Activated T-cell treated with anti-CD3 and anti-CD28 coated beads for 1 hour (primary cell): ENCODE measurements around the gene CUBN.
"Not testable (repeated sequence)": the region's sequence is repeated elsewhere in the genome, so short reads cannot be mapped to it uniquely, and the experiment has no call there.

ENCODE experiments used
- DNase-seq: peaks from one replicate; pipeline ENCODE4 v3.0.0-alpha.2; 2020; ENCODE audit warnings: low read depth

Gene CUBN

DNA sequence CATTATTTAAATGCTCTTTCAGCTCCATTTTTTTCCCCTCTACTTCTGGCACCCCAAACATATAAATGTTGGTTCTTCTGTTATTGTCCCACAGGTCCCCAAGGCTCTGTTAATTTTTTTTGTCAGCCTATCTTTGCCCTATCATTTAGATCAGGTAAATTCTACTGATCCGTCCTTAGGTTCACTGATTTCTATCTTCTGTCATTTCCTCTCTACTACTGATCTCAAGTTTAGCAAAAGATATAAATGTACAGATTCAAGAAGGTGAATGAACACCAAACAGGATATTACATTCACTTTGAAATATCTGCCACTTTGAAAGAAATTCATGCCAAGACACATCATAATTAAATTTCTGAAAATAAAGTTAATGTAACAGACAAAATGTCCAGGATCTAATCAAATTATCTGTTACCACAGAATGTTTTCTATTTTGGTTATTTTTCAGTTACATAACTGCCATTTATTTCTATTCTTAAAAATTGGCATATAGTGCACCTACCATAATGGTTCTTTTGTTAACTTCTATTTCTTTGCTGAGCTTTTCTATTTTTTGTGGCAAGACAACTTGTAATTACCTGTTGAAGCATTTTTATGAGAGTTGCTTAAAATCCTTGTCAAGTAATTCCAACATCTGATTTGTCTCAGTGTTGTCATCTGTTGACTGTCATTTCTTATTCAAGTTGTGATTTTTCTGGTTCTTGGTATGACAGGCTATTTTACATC lies 12.1 kb upstream of the CUBN start:
- no peak for DNase-seq

- DNase-seq = no peak
These were observed 10.8 kb upstream of the CUBN start for GRCh38 chr10:17140386-17140761.

- DNase-seq = no peak
These were observed 8.9 kb upstream of the CUBN start for GRCh38 chr10:17138460-17139042.

DNA sequence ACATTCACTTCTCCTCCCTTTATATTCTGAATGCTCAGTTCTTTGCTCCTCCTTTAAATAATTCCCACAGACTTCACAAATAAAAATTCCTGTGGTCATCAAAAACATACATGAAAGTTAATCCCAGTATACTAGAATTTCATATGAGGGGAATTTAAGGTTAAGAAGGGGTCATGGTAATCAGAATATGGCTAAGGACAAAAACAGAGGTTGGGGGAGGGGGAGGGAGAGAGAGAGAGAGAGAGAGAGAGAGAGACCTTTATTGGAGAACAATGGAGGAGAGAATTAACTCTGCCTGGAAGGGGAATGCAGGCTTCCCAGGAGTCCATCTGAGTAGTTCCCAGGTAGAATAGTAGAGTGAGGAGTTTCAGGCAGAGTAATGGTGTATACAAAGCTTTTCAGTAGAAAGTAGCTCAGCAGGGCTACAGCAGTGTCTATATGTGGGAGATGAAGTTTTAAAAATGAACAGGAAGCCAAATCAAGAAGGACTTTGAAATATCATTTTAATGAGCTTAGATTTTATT lies 5.2 kb upstream of the CUBN start:
- DNase-seq = no peak

- no peak for DNase-seq
These were observed 4.7 kb upstream of the CUBN start for GRCh38 chr10:17134282-17134681.

DNA sequence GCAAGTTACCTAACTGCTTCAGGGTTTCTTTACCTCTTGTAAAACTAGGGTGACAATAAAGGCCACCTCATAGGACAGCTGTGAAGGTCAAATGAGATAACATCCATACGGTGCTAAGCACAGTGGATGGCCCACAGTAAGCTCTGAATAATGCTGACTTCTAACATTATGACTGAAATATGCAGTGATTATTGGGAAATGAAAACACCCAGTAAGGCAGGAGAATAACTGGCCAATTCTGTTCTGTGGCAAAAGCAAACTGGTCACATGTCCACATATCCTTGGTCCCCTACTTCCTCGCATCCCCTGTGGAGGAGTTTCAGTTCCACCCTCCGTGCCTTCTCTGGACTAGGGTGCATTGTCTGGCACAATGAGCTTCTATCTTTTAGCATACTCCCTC lies 1.4 kb downstream of the CUBN start:
- no peak for DNase-seq

GRCh38 chr10:17126327-17126726 lies 3.3 kb downstream of the CUBN start:
- DNase-seq = no peak

- no peak for DNase-seq
These were observed 4.3 kb downstream of the CUBN start for GRCh38 chr10:17125206-17125893.

GRCh38 chr10:17123961-17124360 lies 5.7 kb downstream of the CUBN start:
- no peak for DNase-seq

GRCh38 chr10:17122726-17123661 lies 6.6 kb downstream of the CUBN start:
- no peak for DNase-seq

GRCh38 chr10:17122052-17122451 lies 7.6 kb downstream of the CUBN start:
- DNase-seq = no peak

- no peak for DNase-seq
These were observed 8.9 kb downstream of the CUBN start for GRCh38 chr10:17120694-17121093.

DNA sequence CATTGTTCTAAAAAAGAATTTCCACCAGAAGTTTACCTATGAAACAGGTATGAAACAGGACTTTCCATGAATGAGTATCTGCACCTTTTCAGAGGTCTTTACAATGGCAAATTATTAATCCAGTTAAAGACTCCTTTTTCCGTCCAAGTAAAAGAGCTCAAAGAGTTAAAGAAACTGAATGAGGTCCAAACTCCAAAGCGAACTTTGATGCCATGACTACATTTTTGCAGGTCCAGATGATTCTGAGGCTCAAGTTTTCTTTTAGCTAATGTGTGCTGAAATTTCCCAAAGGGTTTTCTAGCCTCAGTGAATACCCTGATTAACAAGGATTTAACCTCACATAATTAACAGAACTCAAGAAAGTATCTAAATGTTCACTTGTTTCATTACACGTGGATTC lies 9.8 kb downstream of the CUBN start:
- no peak for DNase-seq

- no peak for DNase-seq
These were observed 13.4 kb downstream of the CUBN start for GRCh38 chr10:17116193-17116592.

DNA sequence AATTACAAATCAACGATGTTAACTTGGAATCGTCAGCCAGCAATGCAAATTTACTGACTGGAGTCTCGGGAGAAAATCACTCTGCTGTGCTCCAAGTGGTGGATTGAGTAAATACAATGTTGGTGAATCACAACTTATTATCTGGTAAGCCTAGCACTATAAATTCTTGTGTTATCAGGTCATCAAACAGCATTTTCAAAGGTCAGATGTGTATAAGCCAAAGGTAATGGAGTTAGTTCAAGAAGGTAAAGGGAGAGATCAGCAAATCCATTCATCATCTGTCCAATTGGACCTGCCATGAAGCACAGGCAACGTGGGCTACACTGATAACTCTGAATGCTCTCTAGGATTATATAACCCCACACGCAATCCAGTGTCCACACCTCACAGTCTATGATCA lies 13.9 kb downstream of the CUBN start:
- no peak for DNase-seq

GRCh38 chr10:17114878-17115444 lies 14.7 kb downstream of the CUBN start:
- not testable (repeated sequence) for DNase-seq

DNA sequence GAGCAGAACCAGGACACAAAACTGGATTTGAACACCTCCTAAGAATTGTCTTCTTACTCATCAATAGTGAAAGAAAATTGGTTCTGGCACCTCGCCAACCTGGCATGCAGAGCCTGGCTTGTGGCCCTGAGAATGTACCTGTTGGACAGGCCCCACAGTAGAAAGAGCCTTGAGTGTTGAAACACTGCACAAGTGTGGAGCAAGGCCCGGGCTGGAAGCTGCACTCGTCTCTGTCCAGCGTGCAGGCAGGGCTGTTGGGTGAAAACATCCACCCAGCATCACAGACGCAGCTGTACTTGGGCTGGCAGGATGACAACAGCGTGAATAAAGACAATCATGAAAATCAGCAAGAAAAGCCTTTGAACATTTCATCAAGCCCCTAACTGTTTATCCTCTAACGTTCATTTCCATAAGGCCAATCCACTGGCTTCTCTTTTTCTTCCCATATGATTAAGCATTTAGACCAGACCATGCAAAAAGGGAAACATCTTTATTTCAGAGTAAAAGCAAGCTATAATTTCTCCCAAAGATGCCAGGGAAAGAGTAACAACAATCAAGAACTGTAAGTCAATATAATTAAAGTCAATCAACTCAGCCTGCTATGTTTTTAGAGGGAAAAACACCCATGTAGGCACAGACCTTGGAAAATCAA lies 15.6 kb downstream of the CUBN start:
- no peak for DNase-seq

- no peak for DNase-seq
These were observed 16.3 kb downstream of the CUBN start for GRCh38 chr10:17113346-17113745.

- no peak for DNase-seq
These were observed 17.0 kb downstream of the CUBN start for GRCh38 chr10:17112566-17112965.

GRCh38 chr10:17109475-17110207 lies 20.0 kb downstream of the CUBN start:
- no peak for DNase-seq

- DNase-seq = no peak
These were observed 20.6 kb downstream of the CUBN start for GRCh38 chr10:17109046-17109445.
